ENCODE measurements around the gene SELENOI. TPM values are rescaled to one million over a fixed set of nuclear protein-coding genes. Genes with fewer than 3 reads are reported as not detected.

SELENOI gene
- polyA plus RNA-seq, 10 donors = 7.1 to 13.9 (median 11.5) TPM

Other genes starting within 250 kb of the SELENOI start
- gene GAREM2, start 173.1 kb upstream of the SELENOI start, polyA plus RNA-seq (ENCODE audit: insufficient read length in 10 of 10) = 10 to 100 TPM in 1 of 10 donors, 1 to 10 TPM in 9; 3.6 to 10.1 (median 5.0) TPM
- gene HADHA, start 101.5 kb upstream of the SELENOI start, polyA plus RNA-seq (ENCODE audit: insufficient read length in 10 of 10) = 100 to 1,000 TPM; 176 to 240 (median 200) TPM
- 100 to 1,000 TPM in 7 of 10 donors, 10 to 100 TPM in 3; 90.7 to 118 (median 107) TPM for gene HADHB, start 101.2 kb upstream of the SELENOI start, polyA plus RNA-seq (ENCODE audit: insufficient read length in 10 of 10)
- under 1 TPM; 0.18 to 0.62 (median 0.27) TPM for gene ADGRF3, start 646 bp downstream of the SELENOI start, polyA plus RNA-seq (ENCODE audit: insufficient read length in 10 of 10)
- gene DRC1, start 55.8 kb downstream of the SELENOI start, polyA plus RNA-seq (ENCODE audit: insufficient read length in 10 of 10) = under 1 TPM in 7 of 10 donors, not detected in 3; 0.10 to 0.28 (median 0.19) TPM
- gene OTOF, start 132.0 kb downstream of the SELENOI start, polyA plus RNA-seq (ENCODE audit: insufficient read length in 10 of 10) = 10 to 100 TPM; 10.4 to 32.8 (median 19.3) TPM

All from muscle of back (tissue), 10 donors.